ENCODE measurements around the gene RSPH6A.
A peak's percentile ranks its signal among the peaks of the same experiment; 100 is the strongest.

The RSPH6A gene

DNA sequence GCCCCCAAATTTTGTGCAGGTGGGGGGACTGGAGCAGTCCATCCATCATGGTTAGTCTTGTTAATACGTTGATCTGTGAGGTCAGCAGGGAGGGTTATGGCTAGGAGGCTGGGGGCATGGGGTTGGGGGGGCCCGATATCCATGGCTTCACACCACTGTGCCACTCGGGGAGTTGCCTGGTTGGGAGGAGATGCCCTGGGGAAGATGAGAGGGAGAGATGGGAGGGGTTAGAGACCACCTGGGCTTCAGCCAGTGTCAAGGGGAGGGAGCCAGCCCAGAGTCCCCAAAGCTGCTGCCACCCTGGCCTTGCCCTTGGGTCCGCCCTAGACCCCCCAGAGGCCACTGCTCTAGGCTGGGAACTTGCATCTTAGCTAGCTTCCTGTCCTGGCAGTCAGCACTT lies 31.0 kb downstream of the RSPH6A start:
- Histone ChIP-seq H3K4me3 (no peak overlapping the region), H3K27ac (peak overlapping the region in 20 of 21 experiments; percentile 5 to 84 (median 70))

DNA sequence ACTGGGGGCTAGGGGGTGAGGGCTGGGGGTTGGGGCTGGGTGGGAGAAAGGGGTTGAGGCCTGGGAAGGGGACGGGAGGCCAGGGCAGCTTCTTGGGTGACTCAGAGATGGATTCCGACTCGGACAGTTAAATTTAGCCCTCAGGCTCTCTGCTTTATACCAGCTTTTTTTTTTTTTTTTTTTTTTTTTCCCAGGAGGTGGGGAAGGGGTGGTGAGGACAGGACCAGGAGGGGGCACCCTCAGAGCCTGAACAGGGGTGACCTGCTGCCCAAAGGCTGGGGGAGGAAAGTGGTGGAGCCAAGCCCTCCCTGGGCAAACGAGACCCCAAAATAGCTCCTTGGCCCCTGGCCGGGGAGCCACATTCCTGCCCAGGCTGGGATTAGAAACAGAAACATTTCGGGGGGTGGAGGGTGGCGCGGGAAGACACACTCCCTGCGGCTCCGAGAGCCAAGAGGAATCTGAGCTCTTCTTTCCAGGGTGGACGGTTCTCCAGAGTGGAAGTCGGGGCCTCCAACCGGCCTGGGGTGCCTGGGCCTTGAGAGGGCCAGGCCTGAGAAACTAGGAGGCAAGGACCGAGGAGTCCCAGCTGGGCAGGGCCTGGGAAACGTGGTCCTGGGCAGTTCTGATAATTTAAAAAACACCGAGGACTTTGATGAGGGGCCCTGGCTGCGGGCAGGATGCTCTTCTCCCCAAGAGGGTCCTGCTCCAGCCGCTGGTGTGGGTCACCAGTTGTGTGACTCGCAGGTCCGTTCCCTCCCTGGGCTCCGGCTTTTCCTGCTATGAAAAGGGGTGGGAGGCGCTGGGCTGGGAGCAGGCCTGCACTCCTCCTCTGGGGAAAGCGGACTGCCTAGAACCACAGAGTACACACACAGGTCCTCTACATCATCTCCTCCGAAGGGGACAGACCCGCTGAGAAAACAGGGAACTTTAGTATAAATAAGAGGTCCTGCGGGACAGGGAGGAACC lies 32.0 kb downstream of the RSPH6A start:
- Histone ChIP-seq H3K27ac (peak overlapping the region in 20 of 21 experiments; percentile 5 to 84 (median 70)), H3K4me3 (peak overlapping the region in 3 of 7 experiments; percentile 31 to 39 (median 36))

DNA sequence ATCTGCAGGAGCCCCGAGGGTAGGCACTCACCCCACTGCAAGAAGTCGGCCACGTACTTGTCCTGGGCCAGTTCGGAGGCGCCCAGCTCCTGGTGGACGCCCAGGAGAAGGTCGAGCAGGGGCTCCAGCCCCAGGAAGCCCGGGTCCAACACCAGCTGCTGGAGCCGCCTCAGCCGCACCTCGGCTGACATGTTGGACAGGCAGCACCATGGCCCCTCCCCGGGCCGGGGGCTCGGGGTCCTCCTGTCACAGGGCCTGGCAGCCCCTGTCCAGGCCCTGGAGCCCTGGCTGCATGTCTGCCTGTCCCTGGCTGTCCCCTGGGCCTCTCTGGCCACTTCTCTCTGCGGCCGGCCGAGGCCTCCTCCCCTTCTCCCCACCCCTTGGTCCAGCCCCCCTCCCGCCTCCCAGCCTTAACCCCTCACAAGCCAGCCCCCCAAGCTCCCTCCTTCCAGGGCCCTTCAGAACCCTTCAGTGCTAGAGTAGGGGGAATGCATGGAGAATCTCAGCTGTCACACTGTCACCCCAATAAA lies 32.9 kb downstream of the RSPH6A start, which contains the start of gene DMPK:
Gene DMPK (minus strand): TSS at position 329 of the 530 bp plus-strand sequence. CDS start 138 bp downstream, at position 191.
- peak within 1 kb of the TSS; percentile 28 to 39 (median 34) for H3K4me3 ChIP-seq
- peak within 1 kb of the TSS in 20 of 21 experiments; percentile 5 to 84 (median 70) for H3K27ac ChIP-seq

DNA sequence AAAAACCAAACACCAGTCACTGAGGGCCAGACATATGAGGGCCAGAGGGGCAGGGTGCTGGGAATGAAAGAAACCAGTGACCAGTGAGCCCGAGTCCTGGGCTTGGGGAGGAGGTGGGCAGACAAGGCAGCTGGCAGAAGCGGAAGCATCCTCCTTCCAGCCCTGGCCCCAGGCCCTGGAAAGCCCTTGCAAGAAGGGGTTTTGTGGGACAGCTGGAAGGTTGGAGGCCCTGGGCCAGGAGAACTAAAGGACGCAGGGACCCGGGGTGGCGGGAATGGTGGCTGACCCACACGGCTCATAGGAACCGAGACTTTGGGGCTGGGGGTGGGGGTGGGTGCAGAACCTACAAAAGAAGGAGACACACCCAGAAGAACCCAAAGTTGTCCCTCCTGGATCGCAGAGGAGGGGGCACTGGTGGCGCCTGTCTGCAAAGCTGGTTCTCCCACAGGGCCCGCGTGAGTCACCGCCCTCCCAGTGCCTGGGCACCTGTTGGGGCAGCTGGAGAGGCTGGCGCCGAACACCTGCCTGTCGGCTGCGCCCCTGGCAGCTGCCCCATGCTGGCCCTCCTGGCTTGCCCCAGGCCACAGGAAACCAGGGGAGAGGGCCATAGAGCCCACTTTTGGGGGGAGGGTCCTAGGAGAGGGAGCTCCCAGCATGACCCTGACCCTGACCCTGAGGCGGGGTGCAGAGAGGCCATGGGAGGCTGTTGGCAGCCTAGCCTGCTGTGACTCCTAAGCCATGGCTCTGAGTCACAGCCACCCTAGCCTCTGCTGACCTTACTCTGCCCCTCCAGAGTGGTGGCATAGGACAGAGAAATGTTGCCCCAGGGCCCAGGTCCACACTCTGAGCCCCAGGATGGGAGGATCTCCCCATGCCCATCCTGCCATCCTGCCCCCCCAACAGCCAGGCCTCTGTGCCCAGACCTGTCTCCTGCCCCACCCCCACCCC lies 33.6 kb downstream of the RSPH6A start:
- H3K4me3 ChIP-seq: peak overlapping the region; percentile 28 to 39 (median 34)
- H3K27ac ChIP-seq: peak overlapping the region in 18 of 21 experiments; percentile 5 to 84 (median 72)

DNA sequence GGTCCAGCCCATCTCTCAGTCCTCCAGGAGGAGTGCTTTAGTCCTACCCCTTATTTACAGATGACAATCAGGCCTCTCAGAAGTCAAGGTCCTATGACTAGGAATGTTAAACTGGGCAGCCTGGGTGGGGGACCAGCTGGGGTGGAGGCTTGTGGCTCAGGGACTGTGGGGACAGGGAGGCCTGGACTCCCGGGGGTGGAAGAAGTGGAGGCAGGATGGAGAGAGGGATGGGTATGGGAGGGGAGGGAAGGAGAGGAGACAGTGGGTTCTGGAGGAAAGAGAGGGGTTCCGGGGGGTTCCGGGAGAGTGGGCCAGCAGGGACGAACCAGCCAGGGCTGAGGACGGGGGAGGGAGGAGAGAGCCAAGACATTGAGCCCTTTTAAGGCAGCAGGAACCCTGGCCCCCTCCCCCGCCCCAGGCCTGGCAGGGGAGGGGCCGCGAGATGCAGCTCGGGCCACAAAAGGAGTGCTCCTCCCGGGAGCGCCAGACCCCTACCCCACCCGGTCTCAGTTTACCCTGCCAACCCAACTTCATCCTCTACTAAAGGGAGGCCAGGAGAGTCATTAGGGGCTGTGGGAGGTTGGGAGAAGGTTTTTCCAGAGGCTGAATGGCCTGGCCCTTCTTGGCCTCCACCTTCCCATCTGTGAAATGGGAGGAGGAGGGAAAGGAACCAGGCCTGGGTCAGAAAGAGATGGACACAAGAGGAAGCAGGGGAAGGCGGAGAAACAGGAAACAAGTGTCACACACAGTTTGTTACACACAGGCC lies 34.5 kb downstream of the RSPH6A start:
- H3K4me3 ChIP-seq: peak overlapping the region in 1 of 7 experiments; percentile 31
- peak overlapping the region in 4 of 21 experiments; percentile 5 to 78 (median 56) for H3K27ac ChIP-seq

DNA sequence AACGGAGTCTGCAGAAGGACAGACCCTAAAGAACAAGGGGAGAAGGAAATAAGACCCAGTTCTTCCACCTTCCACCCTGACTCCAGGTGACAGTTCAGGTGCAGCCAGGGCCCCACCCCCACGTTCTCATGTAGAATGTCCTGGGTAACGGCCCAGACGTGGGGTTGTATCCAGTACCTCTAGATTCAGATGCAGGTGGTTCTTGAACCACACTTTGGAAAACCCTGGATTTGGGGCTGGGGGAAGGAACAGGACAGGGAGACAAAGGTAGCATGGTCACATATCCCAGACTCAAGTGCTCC lies 35.0 kb downstream of the RSPH6A start:
- H3K27ac ChIP-seq: peak overlapping the region in 2 of 21 experiments; percentile 5 to 67
- no peak overlapping the region for H3K4me3 ChIP-seq

DNA sequence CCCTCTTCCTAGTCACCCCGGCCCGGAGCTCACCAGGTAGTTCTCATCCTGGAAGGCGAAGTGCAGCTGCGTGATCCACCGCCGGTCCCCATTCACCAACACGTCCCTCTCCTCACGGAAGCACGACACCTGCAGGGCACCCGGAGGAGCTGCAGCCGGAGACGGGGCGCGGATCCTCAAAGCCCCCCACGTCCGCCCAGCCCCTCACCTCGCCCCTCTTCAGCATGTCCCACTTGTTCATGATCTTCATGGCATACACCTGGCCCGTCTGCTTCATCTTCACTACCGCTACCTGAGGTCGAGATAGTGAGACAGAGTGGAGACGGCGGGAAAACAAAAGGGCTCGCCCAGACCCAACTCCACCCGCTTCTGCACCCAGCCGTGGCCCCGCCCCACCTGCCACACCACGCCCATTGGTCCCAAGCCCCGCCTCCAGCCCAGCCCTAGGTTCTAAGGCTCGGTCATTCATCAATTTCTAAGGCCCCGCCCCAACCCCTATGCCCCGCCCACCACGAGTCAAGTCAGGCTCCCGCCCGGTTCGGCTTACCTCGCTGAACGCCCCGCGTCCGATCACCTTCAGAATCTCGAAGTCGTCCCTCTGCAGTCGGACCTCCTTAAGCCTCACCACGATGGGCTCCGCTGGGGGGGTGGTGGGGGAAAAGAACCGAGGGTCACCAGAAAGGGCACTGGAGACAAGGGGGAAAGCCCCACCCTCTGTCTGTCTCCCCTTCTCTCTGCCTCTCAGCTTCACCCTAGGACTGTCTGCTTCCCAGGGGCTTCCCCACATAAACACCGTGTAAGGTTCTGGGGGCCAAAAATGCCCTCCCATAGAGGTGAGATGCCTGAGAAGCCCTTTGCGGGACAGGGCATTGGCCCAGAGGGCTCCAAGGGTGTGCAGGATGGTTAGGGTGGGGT lies 35.6 kb downstream of the RSPH6A start:
- H3K27ac ChIP-seq: peak overlapping the region in 2 of 21 experiments; percentile 5 to 67

DNA sequence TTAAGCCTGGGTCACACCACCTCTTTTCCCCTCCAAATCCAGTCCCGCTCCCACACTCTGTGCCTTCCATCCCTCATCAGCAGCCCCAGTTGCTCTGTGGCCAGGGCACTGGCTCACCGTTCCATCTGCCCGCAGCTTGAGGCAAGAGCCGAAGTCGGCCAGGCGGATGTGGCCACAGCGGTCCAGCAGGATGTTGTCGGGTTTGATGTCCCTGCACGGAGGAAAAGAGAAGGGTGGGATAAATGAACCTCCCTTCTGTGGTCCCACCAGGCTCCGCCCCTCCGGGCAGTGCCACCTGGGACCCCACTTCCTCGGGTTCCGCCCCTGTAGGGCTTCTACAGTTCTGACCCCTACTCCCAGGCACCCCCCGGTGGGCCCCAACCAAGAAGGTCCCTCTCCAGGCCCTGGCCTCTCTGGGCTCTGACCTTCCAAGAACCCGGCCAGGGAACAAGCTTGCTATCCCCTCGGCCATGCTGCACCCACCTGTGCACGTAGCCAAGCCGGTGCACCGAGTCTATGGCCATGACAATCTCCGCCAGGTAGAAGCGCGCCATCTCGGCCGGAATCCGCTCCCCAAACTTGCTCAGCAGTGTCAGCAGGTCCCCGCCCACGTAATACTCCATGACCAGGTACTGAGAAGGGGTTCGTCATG lies 37.0 kb downstream of the RSPH6A start:
- H3K27ac ChIP-seq: no peak overlapping the region
- no peak overlapping the region for H3K4me3 ChIP-seq

More for the DNA sequence above, 35.6 kb downstream of the RSPH6A start:
- H3K4me3 ChIP-seq: peak overlapping the region in 2 of 7 experiments; percentile 3 to 30

DNA sequence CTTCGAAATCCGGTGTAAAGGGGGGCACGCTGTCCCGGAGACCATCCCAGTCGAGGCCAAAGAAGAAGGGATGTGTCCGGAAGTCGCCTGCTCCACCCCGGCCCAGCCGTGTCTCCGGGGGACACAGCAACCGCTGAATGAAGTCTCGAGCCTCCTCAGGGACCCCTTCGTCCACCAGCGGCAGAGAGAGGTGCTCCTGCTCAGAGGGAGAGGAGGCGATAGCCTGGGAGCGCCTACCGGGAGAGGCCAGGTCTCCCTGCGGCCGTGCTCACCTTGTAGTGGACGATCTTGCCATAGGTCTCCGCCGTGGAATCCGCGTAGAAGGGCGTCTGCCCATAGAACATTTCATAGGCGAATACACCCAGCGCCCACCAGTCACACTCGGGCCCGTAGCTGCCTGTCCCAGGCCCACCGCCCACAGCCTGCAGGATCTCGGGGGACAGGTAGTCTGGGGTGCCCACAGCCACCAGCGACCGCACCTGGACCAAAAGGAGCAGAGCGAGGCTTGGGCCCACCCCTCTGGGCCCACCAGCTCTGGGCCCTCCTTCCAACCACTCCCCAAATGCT lies 37.6 kb downstream of the RSPH6A start:
- H3K27ac ChIP-seq: no peak overlapping the region

DNA sequence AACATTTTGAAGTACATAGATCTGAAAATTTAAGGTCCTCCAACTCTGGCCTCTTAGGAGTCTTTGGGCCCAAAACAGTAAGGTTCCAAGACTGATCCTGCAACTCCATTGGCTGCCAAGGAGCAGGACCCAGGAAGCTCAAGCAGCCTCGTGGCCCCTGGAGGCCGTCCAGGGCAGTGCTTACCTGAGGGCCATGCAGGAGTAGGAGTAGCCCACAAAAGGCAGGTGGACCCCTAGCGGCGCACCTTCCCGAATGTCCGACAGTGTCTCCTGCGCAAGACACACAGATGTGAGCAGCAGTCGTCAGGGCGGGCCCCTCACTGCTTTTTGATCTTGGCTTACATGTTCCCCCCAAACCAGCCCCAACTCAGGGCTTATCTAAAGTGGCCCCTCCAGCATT lies 40.3 kb downstream of the RSPH6A start:
- H3K27ac ChIP-seq: no peak overlapping the region

More for the DNA sequence above, 37.6 kb downstream of the RSPH6A start:
- H3K4me3 ChIP-seq: no peak overlapping the region

DNA sequence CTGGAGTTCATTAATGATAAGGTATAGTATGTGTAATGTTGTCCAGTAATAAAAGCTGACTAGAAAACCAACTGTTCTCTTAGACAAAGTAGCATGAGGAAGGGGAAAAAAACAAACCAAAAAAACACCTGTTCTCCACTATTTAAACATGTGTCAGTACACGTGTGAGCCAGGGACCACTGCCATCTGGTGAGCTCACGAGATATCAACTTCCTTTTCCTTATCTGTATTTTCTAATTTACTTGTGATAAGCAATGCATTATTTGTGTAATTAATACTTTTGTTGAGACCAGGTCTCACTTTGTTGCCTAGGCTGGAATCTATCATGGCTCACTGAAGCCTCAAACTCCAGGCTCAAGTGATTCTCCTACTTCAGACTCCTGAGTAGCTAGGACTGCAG lies 41.7 kb downstream of the RSPH6A start:
- Histone ChIP-seq H3K4me3 (no peak overlapping the region), H3K27ac (no peak overlapping the region)

More for the DNA sequence above, 40.3 kb downstream of the RSPH6A start:
- H3K4me3 ChIP-seq: no peak overlapping the region

DNA sequence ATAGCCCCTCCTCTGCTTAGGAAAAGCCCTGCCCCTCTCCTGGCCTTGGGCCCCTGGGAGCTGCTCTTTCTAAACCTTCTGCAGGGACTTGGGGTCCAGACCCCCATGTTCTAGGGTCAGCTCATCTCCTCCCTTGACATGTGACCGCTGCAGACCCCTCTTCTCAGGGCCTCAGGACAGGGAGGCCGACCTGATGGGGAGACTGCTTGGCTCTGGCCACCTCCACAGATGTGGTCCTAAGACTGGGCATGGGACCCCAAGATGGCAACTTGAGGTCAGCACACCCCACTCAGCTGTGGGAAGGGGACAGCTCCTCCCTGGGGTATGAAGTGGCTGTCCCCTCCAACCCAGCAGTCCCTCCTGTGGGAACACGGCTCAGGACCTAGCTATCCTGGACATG lies 42.2 kb downstream of the RSPH6A start:
- no peak overlapping the region for H3K27ac ChIP-seq
- H3K4me3 ChIP-seq: no peak overlapping the region

DNA sequence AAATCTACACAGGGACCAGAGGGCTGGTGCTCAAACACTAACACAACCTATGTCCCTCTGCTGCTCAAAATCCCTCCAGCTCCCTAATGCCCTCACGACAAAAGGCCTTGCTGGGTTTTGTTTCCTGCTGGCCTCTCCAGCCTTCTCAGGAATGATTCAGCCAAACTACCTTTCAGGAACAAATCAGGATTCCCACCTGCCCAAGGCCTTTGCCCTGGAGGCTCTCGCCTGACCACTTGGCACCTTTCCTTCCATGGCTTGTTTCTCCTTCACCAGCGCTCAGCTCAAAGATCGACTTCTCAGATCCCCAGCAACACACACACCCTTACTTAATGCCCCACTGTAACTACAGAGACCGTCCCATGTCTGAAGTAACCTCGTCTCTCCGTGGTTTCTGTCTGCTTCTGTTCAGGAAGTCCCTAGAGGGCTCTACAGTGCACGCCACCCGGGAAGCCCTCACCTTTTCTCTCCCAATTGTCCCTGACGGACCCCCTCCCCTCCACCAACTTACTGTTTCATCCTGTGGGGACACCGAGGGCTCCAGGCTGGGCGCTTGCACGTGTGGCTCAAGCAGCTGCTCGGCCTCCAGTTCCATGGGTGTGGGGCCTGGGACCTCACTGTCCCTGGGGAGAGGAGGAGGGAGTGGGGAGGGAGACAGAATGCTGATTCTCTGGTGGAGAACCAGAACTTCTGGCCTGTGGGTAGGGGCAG lies 42.8 kb downstream of the RSPH6A start:
- no peak overlapping the region for H3K4me3 ChIP-seq
- no peak overlapping the region for H3K27ac ChIP-seq

DNA sequence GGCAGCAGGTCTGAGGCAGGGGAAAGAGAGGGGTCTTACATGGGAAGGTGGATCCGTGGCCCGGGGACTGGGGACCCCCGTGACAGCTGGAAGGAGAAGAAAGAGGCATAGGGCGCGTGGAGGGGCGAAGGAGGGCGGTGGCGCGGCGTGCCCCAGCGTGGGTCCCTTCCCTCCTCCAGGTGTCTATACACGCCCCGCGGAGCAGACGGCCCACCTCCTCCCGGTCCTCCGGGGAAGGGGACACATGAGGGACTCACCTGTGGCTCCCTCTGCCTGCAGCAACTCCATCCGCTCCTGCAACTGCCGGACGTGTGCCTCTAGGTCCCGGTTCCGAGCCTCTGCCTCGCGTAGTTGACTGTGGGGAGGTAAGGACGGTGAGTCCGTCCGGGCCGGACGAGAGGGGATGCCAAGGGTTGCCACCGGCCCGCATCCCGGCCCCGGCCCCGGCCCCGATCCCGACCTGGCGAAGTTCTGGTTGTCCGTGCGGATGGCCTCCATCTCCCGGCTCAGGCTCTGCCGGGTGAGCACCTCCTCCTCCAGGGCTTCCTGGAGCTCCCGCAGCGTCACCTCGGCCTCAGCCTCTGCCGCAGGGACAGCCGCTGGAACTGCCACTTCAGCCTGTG lies 43.7 kb downstream of the RSPH6A start:
- peak overlapping the region in 1 of 7 experiments; percentile 78 for H3K4me3 ChIP-seq

DNA sequence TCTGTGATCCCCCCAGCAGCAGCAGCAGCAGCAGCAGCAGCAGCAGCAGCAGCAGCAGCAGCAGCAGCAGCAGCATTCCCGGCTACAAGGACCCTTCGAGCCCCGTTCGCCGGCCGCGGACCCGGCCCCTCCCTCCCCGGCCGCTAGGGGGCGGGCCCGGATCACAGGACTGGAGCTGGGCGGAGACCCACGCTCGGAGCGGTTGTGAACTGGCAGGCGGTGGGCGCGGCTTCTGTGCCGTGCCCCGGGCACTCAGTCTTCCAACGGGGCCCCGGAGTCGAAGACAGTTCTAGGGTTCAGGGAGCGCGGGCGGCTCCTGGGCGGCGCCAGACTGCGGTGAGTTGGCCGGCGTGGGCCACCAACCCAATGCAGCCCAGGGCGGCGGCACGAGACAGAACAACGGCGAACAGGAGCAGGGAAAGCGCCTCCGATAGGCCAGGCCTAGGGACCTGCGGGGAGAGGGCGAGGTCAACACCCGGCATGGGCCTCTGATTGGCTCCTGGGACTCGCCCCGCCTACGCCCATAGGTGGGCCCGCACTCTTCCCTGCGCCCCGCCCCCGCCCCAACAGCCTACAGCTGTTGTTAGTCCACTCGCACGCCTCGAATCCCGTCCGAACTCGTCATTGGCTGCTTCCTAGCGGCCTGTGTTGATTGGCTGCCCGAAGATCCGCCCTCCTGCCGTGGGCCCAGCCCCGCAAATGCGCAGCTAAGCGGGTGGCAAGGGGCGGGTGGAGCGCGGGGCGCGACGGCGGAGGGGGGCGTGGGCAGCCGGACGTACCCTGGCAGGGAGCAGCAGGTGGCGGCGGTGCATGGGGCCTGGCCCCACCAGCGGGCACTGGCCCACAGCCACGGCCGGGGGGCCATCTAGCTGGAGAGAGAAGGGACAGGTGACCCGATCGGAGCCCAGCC lies 44.7 kb downstream of the RSPH6A start:
- H3K4me3 ChIP-seq: peak overlapping the region; percentile 49 to 79 (median 74)
- peak overlapping the region in 20 of 21 experiments; percentile 28 to 97 (median 78) for H3K27ac ChIP-seq

More for the DNA sequence above, 43.7 kb downstream of the RSPH6A start:
- H3K27ac ChIP-seq: peak overlapping the region in 5 of 21 experiments; percentile 12 to 84 (median 65)

Data from skin epidermis (tissue), 12 donors.